Measurements from ENCODE around the gene PEAK3. TPM values are rescaled to one million over a fixed set of nuclear protein-coding genes. Genes with fewer than 3 reads are reported as not detected.

PEAK3 gene
- total and polyA plus RNA-seq, 9 donors, result 0.10 to 0.62 (median 0.26) TPM; not detected in 3

DNA sequence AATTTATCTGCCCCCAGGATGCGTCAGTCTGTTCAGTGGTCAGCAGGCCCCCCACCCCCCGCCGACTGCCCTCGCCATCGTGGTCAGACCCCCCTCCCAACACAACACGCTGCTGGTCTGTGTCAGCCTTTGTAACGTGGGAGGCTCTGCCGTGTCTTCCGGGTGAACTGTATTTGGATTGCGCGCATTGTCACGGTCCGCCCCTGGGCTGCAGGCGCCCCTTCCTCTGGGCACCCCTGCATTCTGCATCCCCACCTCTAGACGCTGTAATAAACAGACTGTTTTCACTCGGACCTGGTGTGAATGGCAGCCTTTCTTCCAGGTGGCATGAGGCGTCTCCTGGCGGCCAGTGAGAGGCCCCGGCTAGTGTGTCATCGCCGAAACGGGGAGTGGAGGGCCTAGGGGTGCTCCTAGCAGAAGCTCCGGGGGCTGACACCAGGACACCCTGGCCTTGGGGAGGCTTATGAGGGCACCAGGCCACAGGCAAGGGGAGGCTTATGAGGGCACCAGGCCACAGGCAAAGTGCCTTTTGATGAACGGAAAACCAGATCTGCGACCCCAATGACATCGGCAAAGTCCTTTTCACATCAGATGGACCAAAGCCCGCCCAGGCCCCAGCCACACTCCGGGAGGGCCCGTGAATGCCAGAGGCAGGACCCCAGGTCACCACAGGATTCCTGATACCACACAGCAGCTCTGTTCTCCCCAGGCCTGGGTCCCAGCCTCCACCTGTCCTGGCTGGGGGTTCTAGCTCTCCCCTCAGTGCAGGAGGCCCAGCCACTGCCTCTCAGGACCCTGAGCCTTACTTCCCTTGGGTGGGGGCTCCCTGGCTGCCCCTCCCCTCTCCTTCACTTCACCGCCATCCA lies 49.5 kb downstream of the PEAK3 start:
- H3K27ac ChIP-seq, result no peak overlapping the region
- intact Hi-C loops (cut with DNase I), result loop anchor here in 2 of 4 donors (5.0 to 10.0 kb wide), 2 partner anchors 65 to 68 kb away; partner anchors contain the start of gene DOT1L (in 1 of the 2)

DNA sequence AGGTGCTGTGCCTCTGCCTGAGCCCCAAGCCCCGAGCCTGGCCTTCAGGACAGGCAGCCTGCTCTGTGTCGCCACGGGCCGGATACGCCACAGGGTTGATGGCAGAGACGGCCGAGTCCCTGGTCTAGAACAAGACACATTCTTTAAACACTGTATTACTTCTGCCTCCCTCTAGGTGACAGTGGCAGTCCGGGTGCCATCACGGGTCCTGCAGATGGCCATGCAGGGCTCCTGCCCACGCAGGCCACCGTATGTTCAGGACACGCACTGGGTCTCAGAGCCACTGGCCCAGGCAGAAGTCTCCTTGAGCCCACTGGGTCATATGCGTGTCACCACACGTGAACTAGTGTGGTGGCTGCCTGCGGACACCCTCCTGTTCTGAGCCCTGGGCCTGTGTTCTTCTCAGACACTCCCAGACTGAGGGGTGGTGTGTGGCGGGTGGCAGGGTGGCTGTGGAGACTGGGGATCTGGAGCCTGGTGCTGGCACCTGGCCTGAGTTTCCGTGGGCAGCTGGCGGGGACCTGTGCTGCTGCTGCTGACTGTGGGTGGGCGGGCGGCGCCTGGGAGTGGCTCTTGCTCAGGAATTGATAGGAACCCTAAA lies 50.3 kb downstream of the PEAK3 start:
- DNase-seq, result no peak
- intact Hi-C loops (cut with DNase I), result loop anchor here in 2 of 4 donors (5.0 to 10.0 kb wide), 2 partner anchors 64 to 67 kb away; partner anchors contain the start of gene DOT1L (in 1 of the 2)

More for the DNA sequence above, 49.5 kb downstream of the PEAK3 start:
- no peak for DNase-seq
- WGBS, 3 donors, result 66 to 73% (median 71%) methylated on average over 30 of the region's 30 CpGs
- Histone ChIP-seq H3K4me1 (ENCODE audit: insufficient read depth) (peaks cover 4% of the 10 kb centered on the region), H3K9me3 (no peaks in the 10 kb centered on the region), H3K4me3 (no peak overlapping the region), H3K36me3 (no peaks in the 10 kb centered on the region), H3K27me3 (no peaks in the 10 kb centered on the region)
- TF ChIP-seq, protein P1, sequence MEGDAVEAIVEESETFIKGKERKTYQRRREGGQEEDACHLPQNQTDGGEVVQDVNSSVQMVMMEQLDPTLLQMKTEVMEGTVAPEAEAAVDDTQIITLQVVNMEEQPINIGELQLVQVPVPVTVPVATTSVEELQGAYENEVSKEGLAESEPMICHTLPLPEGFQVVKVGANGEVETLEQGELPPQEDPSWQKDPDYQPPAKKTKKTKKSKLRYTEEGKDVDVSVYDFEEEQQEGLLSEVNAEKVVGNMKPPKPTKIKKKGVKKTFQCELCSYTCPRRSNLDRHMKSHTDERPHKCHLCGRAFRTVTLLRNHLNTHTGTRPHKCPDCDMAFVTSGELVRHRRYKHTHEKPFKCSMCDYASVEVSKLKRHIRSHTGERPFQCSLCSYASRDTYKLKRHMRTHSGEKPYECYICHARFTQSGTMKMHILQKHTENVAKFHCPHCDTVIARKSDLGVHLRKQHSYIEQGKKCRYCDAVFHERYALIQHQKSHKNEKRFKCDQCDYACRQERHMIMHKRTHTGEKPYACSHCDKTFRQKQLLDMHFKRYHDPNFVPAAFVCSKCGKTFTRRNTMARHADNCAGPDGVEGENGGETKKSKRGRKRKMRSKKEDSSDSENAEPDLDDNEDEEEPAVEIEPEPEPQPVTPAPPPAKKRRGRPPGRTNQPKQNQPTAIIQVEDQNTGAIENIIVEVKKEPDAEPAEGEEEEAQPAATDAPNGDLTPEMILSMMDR (IDR thresholded peaks at IDR 0.05), result no peak
- TF ChIP-seq POLR2A (IDR thresholded peaks at IDR 0.05), result no peak
- no peak for TF ChIP-seq EP300 (IDR thresholded peaks at IDR 0.05)

DNA sequence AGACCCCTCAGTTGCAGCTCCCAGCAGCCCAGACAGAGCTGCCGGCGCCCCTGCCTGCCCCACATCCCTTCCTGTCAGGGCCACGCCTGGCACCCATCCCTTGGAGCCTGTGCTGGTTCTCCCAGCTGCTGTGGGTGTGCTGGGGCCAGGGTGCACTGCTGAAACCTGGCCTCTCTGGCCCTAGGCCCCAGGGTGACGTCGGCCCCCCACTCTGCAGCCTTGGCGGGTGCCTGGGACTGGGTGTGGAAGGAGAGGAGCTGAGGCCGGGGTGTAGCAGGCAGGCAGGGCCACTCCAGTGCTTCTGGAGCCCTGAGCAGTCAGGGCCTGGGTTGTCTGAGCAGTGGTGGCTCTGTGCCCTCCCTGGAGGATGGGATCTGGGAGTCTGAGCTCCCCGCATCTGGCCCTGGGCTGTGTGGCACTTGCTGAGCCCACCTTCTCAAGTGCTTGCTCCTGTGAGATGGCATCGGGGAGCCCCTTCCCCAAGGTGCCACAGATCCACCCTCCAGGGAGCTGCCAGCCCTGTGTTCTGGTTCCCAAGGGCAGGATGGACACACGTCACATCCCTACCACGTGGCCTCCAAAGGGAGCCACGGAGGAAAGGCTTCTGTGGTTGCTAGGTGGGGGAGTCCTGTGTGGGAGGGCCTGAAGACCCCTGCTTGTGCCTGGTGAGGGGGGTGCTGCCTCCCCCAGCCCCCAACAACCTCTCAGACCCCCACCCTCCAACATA lies 51.0 kb downstream of the PEAK3 start:
- peaks cover 2% of the 10 kb centered on the region for H3K4me1 ChIP-seq (ENCODE audit: insufficient read depth)
- no peak for DNase-seq
- no peaks in the 10 kb centered on the region for H3K36me3 ChIP-seq
- intact Hi-C loops (cut with DNase I), result loop anchor here in 2 of 4 donors (5.0 to 10.0 kb wide), 2 partner anchors 64 to 66 kb away; partner anchors contain the start of gene DOT1L (in 1 of the 2)
- whole genome bisulfite sequencing, 3 donors, result 43 to 68% (median 53%) methylated on average over 11 to 12 of the region's 12 CpGs
- TF ChIP-seq EP300 (IDR thresholded peaks at IDR 0.05), result no peak
- H3K27me3 ChIP-seq, result no peaks in the 10 kb centered on the region
- no peak overlapping the region for H3K4me3 ChIP-seq
- no peaks in the 10 kb centered on the region for H3K9me3 ChIP-seq
- H3K27ac ChIP-seq, result no peak overlapping the region

More for the DNA sequence above, 50.3 kb downstream of the PEAK3 start:
- TF ChIP-seq EP300 (IDR thresholded peaks at IDR 0.05), result no peak
- no peak for TF ChIP-seq POLR2A (IDR thresholded peaks at IDR 0.05)
- TF ChIP-seq, protein P1 (IDR thresholded peaks at IDR 0.05), result no peak
- no peaks in the 10 kb centered on the region for H3K9me3 ChIP-seq
- no peaks in the 10 kb centered on the region for H3K36me3 ChIP-seq
- no peak overlapping the region for H3K4me3 ChIP-seq
- no peak overlapping the region for H3K27ac ChIP-seq
- WGBS, 3 donors, result 74 to 80% (median 78%) methylated on average over 20 to 21 of the region's 21 CpGs
- no peaks in the 10 kb centered on the region for H3K27me3 ChIP-seq
- H3K4me1 ChIP-seq (ENCODE audit: insufficient read depth), result peaks cover 2% of the 10 kb centered on the region

DNA sequence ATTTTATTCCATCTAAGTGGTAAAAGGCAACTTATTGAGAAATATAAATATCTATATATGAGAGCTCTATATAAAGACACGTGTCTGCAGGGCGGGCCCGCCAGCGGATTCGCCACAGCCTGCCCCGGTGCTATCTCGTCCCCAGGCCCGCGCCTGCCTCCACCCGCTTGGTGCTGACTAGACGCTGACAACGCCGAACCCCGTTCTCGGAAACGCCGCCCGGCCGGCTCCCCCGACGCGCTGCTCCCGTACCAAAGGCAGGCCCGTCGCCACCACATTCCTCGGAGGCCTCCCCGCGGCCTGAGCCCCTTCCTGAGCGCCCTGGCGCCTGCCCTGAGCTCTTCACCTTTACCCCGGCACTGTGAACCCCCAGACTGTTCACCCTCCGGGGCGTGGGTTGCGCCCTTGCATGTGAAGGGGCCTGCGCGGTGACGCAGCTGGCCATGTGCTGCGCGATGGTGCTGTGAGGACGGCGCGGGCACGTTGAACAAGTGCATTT lies 51.9 kb downstream of the PEAK3 start:
- Histone ChIP-seq H3K27me3 (no peaks in the 10 kb centered on the region), H3K9me3 (no peaks in the 10 kb centered on the region), H3K4me3 (no peak overlapping the region), H3K36me3 (no peaks in the 10 kb centered on the region), H3K27ac (no peak overlapping the region), H3K4me1 (ENCODE audit: insufficient read depth) (no peaks in the 10 kb centered on the region)
- DNase-seq, result no peak
- 84 to 87% (median 87%) methylated on average over 40 to 43 of the region's 43 CpGs for WGBS, 3 donors
- no peak for TF ChIP-seq POLR2A (IDR thresholded peaks at IDR 0.05)
- no peak for TF ChIP-seq EP300 (IDR thresholded peaks at IDR 0.05)
- TF ChIP-seq, protein P1 (IDR thresholded peaks at IDR 0.05), result no peak
- intact Hi-C loops (cut with DNase I), result loop anchor here in 2 of 4 donors (5.0 to 10.0 kb wide), 2 partner anchors 63 to 65 kb away; partner anchors contain the start of gene DOT1L (in 1 of the 2)
